Measurements from ENCODE around the gene CDX2.

Gene CDX2

DNA sequence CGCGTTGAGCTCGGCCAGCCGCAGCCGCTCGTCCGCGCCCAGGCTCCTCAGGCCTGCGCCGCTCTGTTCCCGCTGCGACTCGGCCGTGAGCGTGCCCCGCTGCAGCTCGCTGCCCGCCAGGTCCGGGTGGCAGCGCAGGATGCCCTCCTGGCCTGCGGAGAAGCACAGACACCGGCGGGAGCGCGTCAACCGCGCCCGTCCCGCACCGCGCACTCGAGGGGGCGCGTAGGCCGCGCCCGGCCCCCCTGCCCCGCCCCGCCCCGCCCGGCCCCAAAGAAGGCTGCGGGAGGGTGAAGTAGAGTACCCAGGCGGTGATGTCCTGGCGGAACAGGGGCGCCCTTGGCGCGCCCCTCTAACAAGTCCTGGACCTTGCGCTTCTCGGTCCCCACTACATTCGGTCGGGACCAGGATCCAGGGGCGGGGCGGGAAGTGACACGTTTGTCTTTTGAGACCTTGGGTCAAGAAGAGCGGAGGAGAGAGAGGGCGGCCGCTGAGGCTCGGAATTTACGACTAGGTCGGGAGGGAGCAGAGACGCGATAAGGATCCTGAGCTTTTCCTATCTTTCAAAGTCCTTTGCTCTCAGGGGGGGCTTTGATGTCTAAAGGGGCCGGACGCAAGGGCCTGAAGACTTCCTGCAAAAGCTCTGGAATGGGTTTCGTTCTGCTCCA is 9.3 kb upstream of the CDX2 start:
- DNase-seq, result no peak

DNA sequence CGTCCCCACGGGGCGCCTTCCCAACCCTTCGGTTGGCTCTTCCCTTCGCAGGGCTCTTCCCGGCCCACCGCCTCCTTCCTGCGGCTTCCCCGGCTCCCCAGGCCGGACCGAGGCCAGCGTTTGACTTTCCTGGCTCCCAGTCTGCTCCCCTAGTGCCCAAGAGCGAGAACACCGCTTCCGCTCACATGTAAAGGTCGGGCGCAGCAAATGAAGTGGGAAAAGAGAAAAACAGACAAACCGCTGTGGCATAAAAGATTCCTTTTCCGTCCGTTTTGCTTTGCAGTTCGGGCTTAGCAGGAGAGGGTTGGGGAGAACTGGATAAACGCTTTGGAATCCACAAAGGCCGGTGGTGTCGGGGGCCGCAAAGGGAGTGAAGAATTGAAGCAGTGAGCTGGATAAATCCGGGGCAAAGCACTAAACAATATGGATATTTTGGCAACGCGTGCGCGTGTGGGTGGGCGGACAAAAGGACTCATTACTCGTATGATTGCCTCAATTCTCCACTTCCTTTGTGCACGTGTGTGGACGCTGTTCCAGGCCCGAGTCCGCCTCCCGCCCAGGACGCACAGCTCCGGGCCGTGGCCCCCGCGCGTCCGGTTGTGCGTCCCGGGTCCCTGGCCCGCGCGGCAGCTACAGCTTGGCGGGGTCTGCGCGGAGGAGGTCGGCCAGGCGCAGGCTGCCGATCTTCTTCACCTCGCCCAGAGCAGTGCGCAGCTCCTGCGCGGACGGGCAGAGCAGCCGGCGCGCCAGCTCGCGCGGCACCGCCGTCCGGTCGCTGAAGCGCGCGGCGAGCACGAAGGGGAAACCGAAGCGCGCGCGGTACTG is 8.6 kb upstream of the CDX2 start:
- DNase-seq, result no peak

DNA sequence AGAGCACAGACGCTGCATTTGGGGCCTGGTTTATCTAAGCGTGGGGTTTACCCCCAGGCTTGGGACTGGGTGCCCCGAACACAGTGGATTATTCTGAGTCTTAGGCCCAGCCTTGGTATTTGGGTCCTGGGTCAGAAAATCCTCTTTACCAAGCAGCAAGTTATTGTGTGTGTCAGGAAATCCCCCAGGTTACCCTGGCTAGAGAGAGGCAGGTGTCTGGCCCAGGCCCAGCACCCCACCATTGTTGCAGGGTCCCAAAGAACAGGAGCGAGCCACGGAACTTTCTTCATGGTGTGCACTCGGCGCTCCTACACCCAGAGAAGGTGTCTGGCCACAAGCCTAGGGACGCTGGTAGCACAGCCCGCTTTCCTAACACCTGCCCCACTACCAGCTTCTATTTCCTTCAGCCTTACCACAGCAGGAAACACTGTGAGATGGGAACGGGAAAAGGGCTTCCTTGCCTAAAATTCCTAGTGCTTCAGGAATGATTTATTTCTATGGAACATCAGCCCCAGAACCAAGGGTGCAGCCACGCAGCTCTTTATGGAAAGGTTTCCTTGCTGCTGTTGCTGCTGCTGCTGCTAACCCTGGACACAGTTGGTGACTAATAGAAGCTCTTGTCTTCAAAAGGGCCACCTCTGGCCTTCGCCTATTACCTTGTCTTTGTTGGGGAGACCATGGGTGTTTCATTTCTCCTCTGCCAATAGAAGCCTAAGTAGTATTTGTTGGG is 7.4 kb upstream of the CDX2 start:
- DNase-seq, result no peak

DNA sequence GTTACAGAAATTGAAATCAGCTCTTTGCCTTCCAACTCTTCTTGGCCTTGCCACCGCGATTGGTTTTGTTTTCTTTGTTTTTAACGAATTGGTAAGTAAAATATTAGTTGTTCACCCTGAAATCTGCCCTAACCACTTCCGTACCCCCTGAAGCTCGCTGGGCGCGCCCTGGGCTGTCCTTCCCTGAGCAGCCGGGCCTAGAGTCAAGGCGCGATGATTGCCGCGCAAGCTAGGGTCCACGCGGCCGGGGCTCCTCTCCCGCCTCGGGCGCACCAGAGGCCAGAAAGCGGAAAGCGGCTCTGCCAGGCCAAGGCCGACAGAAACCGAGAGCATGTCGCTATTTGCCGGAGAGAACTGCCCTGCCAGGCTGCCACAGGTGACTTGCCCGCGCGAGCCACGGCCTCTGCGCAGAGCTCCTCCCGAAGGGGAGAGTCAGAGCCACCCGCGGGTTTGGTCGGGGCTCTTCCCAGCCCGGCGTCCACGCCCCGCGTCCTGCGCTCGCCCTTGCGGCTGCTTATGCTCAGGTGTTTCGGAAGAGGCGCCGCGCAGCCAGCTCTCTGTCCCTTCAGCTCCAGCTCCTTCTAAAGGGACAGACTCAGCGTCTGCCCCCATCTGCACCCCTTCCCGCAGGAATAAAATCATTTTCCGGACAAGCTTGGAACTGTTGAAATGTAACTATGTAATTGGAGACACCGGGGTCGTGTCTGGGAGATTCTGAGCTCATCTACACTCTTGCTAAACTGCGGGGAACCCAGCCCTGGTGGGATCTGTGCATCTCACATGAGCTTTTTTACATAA is 6.6 kb upstream of the CDX2 start:
- DNase-seq, result no peak

DNA sequence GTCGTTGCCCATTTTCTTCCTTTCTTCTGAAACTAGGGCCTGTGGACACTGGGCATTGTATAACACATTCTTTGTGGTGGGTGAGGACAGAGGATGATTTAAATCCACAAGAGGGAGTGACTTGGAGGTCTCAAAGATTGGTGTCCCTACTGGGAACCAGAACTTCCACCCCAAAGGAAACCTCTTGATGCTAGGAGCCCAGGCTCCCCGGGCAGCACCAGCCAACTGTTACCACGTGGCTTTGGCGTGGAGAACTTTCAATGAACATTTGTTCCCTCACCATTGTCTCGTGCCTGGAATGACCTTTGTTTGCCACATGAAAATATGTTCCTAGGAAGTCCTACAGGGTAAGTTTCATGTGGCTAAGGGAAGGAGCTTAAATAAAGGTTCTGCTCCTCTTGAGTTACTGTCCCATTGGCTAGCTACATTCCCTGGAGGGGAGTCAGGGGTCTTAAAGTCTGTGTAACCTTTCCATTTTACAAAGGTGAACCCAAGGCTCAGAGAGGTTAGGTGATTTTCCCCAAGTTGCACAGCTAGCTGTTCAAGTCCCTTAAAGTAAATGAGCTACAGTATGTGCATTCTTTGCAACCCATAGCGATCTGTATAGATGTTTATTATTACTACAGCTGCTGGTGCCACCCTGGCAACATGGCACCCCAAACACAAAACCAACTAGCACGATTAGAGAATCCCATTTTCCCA is 5.0 kb upstream of the CDX2 start:
- DNase-seq, result no peak

DNA sequence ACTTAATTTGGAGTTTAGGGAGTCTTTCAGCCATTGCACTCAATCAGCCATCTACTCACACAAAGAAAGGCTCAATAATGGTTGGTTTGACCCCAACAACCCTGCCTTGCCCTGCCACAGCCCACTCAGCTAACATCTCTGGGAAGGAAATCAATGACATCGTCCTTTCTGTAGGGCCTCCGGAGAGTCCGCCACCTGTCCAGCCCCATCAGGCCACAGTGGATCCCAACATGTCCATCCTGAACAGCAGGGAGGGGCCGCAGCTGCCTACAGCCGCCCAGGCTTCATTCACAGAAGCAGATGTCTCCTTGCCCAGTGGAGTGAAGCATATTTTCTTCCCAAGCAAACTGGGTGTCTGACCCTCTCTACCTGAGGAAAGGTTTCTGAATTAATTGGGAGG is 4.2 kb upstream of the CDX2 start:
- DNase-seq, result no peak

DNA sequence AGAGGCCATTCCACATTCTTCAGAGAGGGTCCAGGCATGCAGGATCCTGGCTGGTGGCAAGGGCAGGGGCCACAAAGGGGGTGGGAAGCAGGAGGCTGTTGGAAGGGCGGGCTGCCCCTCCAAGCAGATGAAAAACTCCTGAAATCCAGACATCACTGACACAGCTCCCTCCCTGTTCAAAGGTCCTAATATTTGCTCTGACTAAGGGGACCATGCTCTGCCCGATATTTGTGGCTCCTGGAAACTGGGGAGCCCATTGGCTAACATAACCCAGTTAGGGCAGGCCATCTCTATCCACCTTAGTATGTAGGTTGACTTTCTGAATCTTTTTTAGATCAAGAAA is 3.3 kb upstream of the CDX2 start:
- no peak for DNase-seq

DNA sequence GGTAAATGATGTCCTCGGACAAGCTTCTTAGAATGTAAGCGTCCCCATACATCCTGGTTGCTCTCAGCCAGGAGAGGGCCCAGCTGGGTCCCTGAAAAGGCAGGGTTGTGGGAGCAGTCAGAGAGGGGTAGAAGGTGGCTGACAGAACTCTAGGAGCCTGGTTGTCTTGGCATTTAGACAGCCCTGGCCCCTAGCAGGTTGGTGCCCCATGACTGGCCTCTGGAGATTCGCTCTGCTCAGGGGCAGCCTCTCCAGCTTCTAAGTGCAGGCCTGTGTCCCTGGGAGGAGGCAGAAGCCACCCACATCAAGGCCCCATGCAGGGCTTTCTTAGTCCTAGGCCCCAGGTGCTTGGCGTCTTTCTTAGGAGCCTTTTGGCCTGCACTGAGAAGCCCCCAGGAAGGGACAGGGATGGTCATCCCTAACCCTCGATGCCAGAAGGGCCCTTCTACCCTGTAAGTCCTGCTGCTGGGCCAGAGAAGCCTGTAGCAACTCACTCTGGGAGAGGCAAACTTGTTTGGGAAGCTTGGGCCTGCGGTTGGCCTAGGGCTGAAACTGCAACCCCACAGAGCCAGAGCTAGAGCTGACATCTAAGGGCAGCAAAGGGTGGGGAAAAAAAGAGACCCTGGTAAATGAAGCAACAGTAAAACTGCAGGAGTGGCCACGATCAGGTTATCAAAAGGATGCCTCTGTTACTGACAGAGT is 2.8 kb upstream of the CDX2 start:
- DNase-seq, result no peak

DNA sequence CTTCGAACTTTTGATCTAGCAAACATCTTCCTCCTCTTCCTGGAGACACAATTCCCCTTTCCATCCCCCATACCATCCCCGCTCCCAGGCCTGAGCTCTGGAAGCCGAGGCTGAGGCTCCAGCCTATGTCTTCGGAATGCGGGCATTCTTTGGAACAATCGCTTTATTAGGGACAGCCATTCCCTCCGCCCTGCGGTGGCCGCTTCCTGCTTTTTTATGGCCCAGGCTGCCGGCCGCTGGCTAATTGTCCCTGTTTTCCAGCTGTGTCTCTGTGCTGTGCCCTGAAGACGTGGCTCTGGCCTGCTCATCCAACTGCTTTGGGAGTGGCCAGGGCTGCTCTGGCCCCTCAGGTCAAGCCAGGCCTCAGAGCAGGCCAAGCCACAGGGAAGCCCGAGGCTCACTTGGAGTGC is 2.1 kb upstream of the CDX2 start:
- DNase-seq, result no peak

DNA sequence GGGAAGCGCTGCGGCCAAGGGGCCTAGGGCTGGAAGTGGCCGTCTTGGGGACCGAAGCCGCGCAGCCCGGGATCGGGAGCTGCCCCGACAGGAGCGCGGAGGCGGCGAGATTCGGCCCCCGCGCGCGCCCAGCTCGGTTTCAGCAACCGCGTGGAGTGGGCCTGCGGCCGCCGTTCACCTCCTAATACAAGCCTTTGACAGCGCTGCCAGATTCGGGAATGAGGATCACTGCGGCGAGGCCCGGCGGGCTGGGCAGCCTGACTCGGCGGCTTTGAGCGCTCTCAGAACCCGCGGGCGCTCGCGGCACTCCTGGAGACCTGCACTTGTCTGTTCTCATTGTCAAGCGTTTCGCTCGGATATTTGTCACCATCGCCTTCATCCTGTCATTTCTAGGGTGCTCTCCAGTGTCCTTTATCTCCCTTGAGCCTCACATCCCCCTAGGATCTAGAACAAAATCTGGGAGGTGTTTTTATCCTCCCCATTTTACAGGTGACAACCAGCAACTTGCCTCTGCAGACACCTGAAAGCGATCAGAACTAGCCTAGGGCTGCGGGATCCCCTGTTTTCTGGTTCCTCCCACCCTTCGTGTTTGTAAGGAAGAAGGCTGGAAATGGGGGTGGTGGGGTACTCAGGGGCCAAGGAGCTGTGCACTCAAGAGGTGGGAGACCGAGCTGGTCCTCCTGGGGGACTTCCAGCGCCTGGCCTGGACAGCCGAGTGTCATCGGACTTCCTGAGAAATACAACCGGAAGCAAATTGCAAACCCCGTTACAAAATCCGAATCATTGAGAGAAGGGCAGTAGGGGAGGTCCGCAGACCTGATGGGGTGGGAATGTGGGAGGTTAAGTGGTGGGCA is 1.5 kb upstream of the CDX2 start:
- DNase-seq, result no peak

DNA sequence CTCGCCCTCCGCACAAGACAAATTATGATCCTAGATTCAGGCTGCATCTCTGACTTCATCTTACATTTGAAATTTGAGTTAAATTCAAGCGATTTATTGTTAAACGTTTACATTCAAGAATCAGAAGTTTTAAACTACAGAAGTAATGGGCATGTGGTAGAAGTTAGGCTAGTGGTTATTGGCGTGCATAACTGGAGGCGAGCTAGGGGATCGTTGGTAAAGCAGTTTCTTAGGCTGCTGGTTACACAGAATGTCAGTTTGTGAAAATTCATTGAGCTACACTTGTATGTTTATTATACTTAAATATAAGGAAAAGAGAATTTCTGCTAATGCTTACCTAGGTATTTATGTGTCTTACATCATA is 733 bp upstream of the CDX2 start:
- DNase-seq, result no peak

DNA sequence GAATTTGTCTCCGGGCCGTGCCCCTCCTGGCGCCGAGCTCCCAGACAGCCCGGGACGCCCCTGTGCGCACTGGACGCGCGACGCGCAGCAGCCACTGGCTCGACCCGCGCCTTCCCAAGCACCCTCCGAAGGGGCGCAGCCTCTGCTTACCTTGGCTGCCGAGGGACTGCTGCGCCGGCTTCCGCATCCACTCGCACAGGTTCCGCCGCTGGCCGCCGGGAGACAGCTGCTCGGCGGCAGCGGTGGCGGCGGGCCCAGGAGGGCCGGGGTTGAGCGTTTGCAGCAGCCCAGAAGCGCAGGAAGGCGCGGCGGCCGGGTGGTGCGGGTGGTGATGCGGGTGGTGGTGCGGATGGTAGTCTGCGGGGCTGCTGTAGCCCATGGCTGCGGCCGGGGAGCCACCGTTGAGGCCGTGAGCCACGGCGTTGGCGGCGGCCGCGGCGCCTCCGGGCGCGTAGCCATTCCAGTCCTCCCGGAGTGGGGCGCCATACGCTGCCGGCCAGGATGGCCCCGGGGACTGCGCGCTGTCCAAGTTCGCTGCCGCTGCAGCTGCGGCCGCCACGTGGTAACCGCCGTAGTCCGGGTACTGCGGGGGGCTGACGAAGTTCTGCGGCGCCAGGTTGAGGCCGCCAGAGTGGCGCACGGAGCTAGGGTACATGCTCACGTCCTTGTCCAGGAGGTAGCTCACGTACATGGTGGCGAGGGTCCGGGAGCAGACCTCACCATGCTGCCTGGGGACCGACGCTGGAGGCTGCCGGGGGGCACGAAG is 616 bp downstream of the CDX2 start:
- DNase-seq, result no peak

DNA sequence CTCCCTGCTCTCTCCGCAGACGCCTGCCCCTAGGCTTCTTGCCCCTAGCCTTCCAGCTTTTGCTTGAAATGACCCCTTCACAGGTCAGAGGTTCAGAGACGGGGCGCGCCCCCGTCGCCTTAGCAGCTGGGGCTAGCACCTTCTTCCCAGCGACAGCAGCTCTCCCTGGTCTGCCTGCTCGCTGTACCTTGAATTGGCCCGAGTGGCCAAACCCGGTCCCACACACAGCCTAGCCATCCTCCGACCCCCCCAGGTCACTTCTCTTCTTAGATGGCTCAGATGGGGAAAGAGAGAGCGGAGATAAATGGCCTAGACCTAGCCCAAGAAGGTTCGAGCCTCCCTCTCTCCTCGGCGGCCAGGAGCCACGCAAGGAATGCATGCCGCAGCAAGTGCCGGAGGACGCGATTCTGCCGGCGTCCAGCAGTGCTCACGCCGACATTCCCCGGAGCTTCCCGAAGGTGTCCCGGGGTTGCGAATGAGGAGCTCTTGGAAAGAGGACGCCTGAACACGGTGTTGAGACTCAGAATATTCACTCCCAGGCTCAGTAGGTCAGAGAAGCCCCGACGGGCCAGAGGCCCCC is 1.3 kb downstream of the CDX2 start:
- no peak for DNase-seq

DNA sequence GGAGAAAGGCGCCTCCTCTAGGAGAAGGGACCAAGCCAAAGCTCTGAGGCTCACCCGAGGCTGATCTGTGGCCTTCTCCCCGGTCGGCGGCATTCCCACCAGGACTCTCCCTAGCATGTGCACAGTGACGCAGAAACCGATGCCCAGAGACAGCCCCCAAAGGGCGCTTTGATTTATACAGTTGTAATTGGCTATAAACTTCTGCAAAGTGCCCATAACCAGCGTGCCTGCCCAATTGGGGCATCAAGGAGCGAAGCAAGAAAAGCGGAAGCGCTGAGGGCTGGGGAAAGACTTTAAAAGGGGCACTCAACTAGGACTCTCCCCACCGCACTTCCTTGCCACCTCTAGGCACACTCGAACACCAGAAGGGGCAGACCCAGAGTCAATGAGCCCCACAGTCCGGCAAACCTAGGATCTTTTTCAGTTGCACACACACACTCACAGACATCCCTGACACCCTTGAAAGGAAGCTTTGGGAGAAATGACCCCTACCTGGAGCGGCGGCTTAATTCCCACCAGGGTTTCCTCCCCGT is 1.8 kb downstream of the CDX2 start:
- DNase-seq, result no peak

DNA sequence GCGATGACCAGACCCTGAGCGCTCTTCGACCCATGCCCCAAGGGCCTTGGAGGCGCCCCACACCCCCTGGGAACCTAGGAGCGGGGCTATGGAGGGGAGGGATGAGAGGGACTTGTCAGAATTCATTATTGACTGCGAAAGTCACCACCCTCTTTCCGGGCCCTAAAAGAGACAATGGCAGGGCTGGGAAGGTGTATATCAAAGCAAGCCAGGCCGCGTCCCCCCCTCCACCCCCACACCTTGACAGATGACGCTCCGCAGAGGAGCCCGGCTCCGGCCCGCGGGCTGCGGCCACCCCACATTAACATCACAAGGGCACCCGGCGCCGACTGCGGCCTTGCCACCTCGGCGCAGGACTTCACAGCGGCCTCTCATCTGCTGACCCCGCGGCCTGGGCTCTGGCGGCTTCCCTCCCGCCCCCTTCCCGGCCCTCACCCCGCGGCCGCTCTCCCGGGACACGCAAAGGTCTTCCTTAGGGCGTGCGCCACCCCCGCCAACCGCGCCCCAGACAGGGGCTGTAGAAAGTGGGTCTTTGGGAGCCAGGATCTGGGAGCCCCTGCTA is 2.4 kb downstream of the CDX2 start:
- no peak for DNase-seq

DNA sequence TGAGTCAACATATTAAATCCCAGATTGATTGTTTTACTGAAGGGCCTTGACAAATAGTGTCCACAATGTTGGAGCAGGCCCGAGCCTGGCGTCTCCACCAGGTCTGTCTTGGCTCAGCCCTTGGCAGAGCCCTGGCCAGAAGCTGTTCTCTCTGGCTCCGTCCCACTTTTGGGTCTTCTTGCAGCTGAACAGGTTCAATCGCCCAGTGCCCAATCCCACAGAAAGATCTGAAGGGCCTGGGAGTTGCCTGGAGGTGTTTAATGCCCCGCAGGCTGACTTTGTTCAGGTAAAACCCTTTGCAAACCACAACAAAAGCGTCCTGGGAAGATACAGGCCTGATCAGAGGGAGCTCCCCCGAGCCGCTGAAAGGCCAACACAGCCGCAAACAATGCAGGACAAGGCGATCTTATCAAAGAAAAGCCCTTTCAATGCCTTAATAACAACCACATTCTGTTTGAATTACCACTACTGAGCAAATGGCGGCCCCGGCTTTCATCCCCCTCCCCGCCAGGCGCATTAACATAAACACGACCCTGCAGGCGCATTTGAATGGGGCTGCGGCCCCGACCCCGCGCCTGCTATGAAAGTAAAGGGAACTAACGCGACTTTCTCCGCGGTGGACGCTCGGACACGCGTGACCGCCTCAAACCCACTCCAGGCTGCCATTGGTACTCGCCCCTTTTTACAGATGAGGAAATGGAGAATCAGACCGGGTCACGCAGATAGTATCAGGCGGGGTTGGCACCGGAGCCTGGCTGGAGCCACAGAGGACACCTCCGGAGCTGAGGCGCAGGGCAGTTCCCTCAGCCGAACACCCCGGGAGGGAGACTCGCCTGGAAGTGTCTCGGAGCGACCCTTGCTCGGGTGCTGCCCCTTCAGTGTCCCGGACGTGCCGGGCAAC is 3.1 kb downstream of the CDX2 start:
- DNase-seq, result no peak

DNA sequence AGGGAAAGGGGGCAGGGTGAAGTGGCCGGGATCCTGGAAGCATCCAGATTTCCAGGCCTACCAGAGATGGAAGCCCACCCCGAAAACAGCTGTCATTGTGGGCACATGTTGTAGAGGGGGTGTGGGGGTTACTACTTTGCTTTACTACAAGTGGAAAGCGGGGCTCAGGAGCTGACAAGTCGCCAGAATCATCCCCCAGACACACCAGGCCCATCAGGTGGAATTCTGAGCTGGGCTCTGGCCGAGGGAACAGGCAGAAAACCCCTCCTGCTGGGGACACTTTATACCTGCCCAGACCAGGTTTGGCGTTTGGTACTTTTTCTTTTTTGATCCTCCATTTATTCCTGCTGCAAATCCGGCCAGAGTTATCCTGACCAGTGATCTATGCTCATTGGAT is 3.8 kb downstream of the CDX2 start:
- no peak for DNase-seq

DNA sequence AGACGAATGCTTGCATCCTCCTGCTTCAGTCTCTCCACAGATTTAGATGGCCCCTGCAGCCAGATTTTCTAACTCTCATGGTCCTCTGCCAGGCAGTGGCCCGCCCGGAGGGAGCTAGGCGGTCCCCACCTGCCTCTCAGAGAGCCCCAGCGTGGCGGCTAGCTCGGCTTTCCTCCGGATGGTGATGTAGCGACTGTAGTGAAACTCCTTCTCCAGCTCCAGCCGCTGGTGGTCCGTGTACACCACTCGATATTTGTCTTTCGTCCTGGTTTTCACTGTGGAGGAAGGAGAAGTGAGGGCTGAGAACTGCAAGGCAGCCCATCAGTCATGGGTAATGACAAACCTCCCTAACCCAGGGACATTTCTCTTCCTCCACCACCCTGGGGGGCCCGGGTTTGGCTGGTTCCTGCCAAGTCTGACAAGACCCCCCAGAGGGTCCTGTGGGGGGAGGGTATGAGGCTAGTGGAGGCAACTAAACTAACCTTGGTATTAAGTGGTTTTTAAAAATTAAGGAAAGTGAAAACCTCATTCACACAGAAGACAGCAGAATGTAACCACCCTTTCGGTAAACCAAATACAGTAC is 4.3 kb downstream of the CDX2 start:
- no peak for DNase-seq
